GM18505 (cell line): Measurements from ENCODE around the gene CNPY2.
"Not testable (repeated sequence)": the region's sequence is repeated elsewhere in the genome, so short reads cannot be mapped to it uniquely, and the experiment has no call there.

Experiments used
- ATAC-seq: cut with Tn5 transposase; IDR thresholded peaks from one replicate; pipeline ENCODE4 v1.9.1; 2021; ENCODE audit not compliant: unreplicated experiment
- POLR2A ChIP-seq: IDR thresholded peaks from 4 replicates; pipeline ENCODE4 v1.6.1; 2011; ENCODE audit warnings: borderline replicate concordance; ENCODE audit not compliant: insufficient read depth, insufficient read length; ENCODE audit errors: extremely low read depth

The CNPY2 gene

DNA sequence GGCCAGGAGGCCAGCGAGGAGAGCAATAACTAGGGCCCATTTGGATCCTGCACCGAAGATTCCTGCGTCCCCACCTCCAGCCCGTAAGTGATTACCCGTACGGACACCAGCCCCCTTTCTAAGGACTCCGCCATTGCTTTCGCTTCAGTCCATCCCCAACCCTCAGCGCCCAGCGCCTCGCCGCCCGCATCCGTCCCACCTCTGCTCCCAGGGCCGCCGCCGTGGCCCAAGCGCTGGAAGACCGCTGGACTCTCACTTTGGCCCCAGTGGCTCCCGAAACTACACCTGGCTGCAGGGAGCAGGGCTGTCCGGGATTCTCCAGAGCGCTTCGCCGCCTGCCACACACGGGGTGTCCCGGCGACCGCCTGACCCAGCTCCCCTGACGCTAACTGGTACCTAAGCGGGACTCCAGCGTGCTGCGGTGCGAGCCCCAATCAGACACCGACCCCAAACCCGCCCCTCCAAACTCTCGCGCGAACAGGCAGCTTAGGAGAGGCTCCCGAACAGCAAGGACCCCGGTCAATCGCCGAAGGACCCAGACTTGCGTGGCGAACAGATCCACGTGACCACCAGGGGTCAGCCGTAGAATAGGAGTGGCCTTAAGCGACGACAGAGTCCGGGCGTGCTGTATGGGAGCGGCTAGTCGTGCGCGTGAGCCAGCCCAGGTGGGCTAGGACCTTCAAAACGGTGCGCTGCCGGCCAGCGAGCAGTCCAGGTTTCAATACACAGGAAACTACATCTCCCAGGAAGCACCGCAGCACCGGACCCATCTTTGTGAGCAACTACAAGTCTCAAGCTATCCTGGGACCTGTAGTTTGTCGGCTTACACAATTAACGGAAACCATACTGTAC lies at the start of gene CNPY2:
CNPY2 (minus strand) TSS at position 367 of the 852 bp plus-strand sequence. CDS start 771 bp downstream, outside the sequence.
- peak; percentile 85 for TF ChIP-seq POLR2A
- ATAC-seq: peak; percentile 87

DNA sequence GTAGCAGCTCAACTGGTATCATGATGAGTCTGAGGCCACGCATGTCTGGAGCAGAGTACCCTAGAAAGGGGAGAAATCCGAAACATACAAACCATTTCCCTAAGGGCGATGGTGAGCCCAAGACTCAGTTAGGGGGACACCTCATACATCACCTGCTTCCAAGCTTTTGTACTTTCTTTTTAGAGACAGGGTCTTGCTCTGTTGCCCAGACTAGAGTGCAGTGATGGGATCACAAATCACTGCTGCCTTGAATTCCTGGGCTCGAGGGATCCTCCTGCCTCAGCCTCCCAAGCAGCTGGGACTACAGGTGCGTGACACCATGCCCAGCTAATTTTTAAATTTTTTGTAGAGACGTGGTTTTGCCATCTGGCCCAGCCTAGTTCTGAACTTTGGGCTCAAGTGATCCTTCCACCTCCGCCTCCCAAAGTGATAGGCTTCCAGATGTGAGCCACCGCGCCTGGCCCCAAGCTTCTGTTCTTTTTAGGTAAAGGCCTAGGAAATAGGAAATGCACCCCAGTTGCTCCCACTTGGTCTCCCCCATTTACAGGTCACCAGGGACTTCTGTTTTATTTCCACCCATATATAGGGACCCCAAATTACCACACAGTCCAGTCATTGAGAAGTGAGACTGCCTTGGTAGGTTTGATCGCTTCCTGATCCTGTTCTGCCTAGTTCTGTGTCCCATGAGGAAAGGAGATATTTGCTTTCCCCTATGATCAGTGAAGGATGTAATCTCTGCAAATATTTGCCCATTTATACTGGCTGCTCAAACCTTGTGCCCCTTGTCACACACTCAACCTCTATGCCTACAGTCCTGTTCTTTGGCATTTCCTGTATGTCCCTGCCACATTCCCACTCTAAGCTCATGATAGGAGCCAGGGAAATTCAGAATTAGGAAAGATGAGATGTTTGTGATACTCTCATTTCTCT lies 46.6 kb upstream of the CNPY2 start, which contains the start of gene APOF:
APOF (minus strand) TSS at position 728 of the 930 bp plus-strand sequence; CDS start at position 616, 112 bp downstream.
- ATAC-seq: no peak
- no peak for TF ChIP-seq POLR2A

DNA sequence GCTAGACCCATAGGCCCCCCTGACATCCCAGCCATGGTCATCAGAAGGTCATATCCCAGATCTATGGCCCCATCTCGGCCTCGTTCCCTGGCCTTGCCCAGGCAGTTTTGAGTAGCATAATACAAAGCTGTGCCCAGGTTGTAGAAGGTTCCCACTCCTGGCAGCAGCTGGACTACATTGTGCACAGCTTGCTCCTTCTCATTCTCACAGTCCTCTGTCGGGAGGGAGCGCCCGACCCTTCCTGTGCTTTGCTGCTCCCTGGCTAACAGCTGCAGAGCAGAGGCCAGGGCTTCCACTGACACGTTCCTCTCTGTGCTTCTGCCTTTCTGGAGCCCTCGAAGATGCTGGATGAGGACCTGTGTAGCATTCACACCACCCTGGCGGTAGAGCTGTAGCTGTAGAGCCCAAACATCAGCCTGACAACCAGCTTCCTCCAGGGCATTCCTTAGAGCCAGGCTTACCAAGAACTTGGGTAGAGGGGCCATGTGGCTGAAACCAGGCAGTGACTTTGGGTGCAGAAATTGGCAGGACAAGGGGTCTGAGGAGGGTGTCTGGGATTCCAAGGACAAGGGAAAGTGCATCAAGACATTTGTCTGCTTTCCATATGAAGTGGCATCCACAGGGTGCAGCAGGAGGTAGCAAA lies 45.8 kb upstream of the CNPY2 start:
- ATAC-seq: no peak
- TF ChIP-seq POLR2A: no peak

DNA sequence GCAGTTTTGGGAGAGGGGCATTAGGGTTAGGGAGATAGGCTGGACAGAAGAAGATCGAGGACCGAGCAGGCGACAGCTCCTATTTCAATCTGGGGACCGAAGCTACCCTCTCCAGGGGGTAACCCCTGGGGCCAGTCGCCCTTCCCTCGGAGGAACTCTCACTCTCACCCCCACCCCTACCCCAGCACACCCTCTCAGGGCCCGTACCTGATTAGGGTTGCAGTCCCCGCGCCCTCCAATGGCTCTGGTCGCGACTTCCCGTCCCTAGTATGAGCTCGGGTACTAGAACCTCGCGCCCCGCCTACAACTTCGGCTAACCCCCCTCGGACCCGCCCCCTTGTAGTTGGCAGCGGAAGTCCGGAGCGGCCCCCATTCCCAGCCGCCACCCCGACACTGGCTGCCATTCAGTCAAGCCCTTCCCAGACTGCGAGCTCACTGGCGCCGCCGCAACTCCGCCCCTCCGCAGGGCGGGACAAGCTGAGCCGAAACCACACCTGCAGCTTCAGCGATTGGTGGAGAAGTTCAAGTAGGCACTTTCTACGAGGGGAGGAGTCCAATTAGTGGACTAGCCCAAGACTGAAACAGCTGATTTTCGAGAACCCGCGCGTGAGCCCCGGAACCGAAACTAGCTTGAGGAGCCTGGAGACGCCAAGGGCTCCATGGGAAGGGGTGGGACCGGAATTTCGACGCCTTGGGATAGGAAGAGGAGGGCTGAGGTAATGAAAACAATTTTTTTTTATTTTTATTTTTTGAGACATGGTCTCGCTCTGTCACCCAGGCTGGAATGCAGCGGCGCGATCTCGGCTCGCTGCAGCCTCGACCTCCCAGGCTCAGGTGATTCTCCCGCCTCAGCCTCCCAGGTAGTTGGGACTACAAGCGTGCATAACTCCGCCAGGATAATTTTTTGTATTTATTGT lies 44.3 kb upstream of the CNPY2 start, which contains the start of gene STAT2:
STAT2 (minus strand) TSS at position 257 of the 917 bp plus-strand sequence. CDS start 3,536 bp downstream, outside the sequence.
- ATAC-seq: peak; percentile 92

DNA sequence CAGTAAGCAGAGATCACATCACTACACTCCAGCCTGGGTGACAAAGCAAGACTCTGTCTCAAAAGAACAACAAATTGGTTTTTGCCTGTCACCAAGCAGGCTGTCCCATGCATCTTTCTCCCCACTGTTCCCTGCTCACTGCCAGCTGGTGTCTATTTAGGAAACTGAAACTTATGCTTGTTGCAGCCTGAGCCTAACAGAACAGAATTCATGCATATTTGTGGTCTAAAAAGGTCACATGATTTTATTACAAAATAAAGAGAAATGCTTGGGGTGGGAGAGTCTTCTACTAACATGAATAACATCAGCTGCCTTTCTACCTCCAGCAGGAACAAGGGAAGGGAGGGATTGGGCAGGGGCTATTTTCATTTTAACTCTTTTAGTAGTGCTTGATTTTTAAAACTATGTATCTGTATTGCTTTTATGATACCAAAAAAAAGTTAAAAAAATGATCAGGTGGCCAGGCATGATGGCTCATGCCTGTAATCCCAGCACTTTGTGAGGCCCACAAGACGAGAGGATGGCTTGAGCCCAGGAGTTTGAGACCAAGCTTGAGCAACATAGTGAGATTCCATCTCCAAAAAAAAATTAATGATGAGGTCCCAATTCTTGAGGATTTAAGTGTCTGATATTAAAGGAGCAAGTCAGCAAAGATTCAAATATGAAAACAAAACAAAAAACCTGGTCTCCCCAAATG lies 43.2 kb upstream of the CNPY2 start:
- no peak for TF ChIP-seq POLR2A
- no peak for ATAC-seq

More for the DNA sequence above, 44.3 kb upstream of the CNPY2 start, which contains the start of gene STAT2:
- TF ChIP-seq POLR2A: peak; percentile 88

DNA sequence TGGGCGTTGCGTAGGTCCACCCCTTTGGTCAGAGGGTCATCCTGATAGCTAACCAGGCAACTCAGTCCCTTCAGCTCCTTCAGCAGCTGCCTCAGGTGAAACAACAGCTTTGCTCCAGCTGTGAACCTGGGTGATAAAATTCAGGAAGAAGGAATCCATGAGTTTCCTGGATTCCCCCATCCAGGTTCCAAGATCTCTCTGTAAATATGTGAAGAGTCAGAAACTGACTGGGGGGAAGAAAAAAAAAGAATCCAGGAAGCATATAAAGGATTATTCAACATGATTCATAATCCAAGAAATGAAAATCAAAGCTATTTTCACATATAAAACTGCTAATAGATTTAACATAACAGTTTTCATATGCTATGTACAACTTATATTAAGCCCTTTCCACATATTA lies 35.5 kb upstream of the CNPY2 start:
- no peak for ATAC-seq
- no peak for TF ChIP-seq POLR2A

DNA sequence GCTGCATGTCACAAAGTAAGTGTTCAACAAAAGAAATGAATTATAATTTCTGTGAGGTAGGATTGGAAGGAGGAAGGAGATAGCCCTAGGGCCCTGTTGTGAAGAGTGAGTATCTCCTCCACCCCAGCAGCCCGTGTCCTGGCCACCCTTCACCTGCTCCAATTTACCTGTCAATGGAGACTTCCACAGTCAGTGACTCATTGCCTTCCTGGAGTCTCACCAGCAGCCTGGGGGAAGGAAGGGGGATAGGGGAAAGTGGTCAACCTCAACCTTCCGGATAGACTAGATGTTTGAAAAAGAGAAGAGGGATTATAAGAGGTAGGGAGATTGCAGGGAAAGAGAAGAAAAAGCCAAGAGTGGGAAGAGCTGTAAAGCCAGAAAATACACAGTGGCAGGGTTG lies 34.9 kb upstream of the CNPY2 start:
- no peak for TF ChIP-seq POLR2A
- ATAC-seq: no peak

DNA sequence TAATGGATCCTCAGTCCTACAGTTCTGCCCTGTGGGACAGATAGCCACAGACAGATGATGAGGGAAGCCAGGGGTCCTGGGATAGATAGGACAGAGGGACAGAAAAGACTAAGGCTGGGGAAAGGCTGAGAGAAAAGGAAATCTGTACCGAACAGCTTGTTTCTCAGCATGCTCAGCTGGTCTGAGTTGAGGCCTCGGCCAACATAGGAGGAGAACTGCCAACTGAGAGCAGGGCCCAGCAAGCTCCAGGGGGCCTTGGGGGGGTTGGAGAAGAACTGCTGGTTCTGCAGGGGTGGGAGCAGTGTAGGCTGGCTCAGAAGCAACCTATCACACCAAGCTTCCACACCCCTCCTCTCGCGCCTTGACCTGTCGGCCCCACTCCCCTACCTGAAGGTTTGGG lies 33.0 kb upstream of the CNPY2 start:
- no peak for TF ChIP-seq POLR2A
- ATAC-seq: no peak

DNA sequence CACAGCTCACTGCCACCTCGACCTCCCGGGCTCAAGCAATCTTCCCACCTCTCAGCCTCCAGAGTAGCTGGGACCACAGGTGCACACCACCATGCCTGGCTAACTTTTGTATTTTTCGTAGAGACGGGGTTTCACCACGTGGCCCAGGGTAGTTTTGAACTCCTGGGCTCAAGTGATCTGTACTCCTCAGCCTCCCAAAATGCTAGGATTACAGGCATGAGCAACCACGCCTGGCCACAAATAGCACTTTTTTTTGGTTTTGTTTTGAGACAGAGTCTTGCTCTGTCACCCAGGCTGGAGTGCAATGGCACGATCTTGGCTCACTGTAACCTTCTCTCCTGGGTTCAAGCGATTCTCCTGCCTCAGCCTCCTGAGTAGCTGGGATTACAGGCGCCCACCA lies 31.5 kb upstream of the CNPY2 start:
- not testable (repeated sequence) for ATAC-seq

DNA sequence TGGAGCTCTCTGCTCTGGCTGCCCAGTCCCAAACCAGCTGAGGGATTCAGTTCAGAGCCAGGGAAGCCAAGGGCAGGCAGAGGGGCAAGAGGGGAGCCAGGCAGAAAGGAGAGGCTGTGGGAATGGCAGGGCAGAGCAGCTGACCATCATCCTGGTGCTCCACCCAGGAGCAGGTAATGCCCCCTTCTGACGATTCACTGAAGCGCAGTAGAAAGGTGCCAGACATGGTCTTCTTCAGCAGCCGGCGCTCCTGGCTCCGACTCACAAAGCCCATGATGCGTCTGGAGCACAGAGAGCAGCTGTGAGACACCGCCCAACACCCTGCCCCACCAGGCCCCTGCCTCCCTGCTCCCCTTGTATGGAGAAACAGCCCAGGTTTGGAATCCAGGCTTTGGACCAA lies 30.9 kb upstream of the CNPY2 start:
- ATAC-seq: no peak
- no peak for TF ChIP-seq POLR2A

DNA sequence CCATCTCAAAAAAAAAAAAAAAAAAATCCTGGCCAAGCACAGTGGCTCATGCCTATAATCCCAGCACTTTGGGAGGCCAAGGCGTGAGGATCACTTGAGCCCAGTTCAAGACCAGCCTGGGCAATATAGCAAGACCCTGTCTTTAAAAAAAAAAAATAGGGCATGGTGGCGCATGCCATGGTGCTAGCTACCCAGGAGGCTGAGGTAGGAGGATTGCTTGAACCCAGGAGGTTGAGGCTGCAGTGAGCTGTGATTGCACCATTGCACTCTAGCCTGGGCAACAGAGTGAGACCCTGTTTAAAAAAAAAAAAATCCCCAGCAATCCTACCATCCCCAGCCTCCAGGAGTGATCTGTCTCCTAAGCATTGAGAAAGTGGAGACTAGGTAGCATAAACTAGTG lies 26.5 kb upstream of the CNPY2 start:
- not testable (repeated sequence) for ATAC-seq

DNA sequence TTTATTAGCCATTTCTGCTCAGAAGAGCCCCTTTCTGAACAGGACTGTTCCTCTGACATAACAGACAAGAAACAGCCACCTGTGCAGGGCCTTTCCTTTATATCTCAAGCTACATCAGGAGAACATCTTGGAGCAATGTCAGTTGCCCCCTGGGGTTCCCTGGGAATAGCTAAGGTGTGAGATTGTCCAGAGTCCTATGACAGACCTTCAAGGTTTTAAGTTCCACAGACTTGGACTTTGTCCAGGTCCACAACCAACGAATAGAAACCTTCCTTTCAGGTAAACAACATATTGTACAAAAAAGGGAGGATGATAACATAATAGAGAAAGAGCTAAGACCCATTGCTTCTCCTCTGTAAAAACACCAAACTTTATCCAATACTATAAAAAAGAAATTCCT lies 25.8 kb upstream of the CNPY2 start:
- no peak for TF ChIP-seq POLR2A
- no peak for ATAC-seq
